ENCODE measurements around the gene DLGAP4.

The DLGAP4 gene

DNA sequence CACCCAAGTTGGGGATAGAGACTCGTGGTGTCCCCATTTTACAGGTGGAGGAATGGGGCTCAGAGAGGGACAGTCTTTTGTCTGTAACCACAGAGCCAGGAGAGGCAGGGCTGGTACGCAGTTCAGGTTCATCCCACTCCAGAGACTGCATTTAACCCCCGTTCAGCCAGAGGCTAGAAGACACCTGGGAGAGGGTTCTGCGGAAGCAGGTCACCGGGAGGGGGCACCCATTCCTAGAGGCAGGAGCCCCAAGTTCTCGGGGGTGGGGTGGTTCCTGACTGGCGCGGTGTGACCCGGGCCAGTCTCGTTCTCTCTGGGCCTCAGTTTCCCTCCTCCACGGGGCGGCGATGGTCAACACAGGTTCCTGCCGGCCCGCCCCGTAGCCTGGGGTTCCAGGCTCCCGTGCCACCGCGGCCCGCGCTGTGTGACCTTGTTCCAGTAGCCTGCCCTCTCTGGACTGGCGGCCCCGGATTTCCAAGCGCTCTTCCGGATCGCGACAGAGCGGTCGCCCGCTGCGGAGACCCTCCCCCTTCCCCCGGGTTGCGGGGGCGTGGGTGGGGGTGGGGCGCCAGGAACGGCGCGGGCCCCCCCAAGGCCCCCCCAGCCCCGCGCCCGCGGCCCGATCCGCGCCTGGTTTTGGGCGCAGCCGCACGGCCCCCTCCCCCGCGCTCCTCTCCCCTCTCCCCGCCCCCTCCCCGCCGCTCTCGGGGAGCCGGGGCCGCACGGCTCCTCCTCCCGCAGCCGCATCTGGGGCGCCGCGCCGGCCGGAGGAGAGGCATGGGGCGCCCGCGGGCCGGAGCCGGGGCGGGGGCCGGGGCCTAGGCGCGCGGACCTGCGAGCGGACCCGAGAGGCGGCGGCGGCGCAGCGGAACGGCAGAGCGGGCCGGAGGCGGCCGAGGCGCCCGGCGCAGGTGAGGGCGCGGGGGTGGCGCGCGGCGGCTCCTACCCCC lies at the start of gene DLGAP4:
Gene DLGAP4 (plus strand): TSS at position 738 of the 950 bp plus-strand sequence. CDS start 125,379 bp downstream, outside the sequence.
- Histone ChIP-seq H3K36me3 (ENCODE audit: control insufficient read depth in 2 of 2, insufficient read depth in 2 of 2, low read length in 2 of 2) (no peaks in the 10 kb centered on the region), H3K27me3 (ENCODE audit: control insufficient read depth in 2 of 2, insufficient read depth in 2 of 2, low read length in 2 of 2) (peaks cover 52 to 61% of the 10 kb centered on the region in 2 donors), H3K27ac (ENCODE audit: low read depth in 2 of 2, low read length in 2 of 2) (no peak within 1 kb of the TSS), H3K9ac (ENCODE audit: low read depth in 1 of 2, low read length in 2 of 2) (no peak within 1 kb of the TSS), H3K4me3 (ENCODE audit: low read length in 2 of 2) (no peak within 1 kb of the TSS), H3K9me3 (ENCODE audit: control insufficient read depth in 2 of 2, low read length in 2 of 2) (no peaks in the 10 kb centered on the region), H3K4me1 (ENCODE audit: control insufficient read depth in 2 of 2, insufficient read depth in 2 of 2, low read length in 2 of 2) (no peaks in the 10 kb centered on the region)

- Histone ChIP-seq H3K9ac (ENCODE audit: low read depth in 1 of 2, low read length in 2 of 2) (no peak overlapping the region), H3K4me1 (ENCODE audit: control insufficient read depth in 2 of 2, insufficient read depth in 2 of 2, low read length in 2 of 2) (no peaks in the 10 kb centered on the region), H3K36me3 (ENCODE audit: control insufficient read depth in 2 of 2, insufficient read depth in 2 of 2, low read length in 2 of 2) (peaks cover 18 to 22% of the 10 kb centered on the region in 2 donors)
These were observed 46.7 kb upstream of the DLGAP4 start for GRCh38 chr20:36259177-36260061.

GRCh38 chr20:36260316-36260715 lies 45.8 kb upstream of the DLGAP4 start:
- H3K36me3 ChIP-seq (ENCODE audit: control insufficient read depth in 2 of 2, insufficient read depth in 2 of 2, low read length in 2 of 2), result peaks cover 17 to 22% of the 10 kb centered on the region in 2 donors
- H3K9ac ChIP-seq (ENCODE audit: low read depth in 1 of 2, low read length in 2 of 2), result no peak overlapping the region
- no peak overlapping the region for H3K27ac ChIP-seq (ENCODE audit: low read depth in 2 of 2, low read length in 2 of 2)
- no peaks in the 10 kb centered on the region for H3K4me1 ChIP-seq (ENCODE audit: control insufficient read depth in 2 of 2, insufficient read depth in 2 of 2, low read length in 2 of 2)
- H3K4me3 ChIP-seq (ENCODE audit: low read length in 2 of 2), result no peak overlapping the region
- no peaks in the 10 kb centered on the region for H3K9me3 ChIP-seq (ENCODE audit: control insufficient read depth in 2 of 2, low read length in 2 of 2)
- H3K27me3 ChIP-seq (ENCODE audit: control insufficient read depth in 2 of 2, insufficient read depth in 2 of 2, low read length in 2 of 2), result no peaks in the 10 kb centered on the region

More at GRCh38 chr20:36259177-36260061, 46.7 kb upstream of the DLGAP4 start:
- H3K27ac ChIP-seq (ENCODE audit: low read depth in 2 of 2, low read length in 2 of 2), result no peak overlapping the region
- no peak overlapping the region for H3K4me3 ChIP-seq (ENCODE audit: low read length in 2 of 2)
- no peaks in the 10 kb centered on the region for H3K9me3 ChIP-seq (ENCODE audit: control insufficient read depth in 2 of 2, low read length in 2 of 2)
- H3K27me3 ChIP-seq (ENCODE audit: control insufficient read depth in 2 of 2, insufficient read depth in 2 of 2, low read length in 2 of 2), result no peaks in the 10 kb centered on the region

DNA sequence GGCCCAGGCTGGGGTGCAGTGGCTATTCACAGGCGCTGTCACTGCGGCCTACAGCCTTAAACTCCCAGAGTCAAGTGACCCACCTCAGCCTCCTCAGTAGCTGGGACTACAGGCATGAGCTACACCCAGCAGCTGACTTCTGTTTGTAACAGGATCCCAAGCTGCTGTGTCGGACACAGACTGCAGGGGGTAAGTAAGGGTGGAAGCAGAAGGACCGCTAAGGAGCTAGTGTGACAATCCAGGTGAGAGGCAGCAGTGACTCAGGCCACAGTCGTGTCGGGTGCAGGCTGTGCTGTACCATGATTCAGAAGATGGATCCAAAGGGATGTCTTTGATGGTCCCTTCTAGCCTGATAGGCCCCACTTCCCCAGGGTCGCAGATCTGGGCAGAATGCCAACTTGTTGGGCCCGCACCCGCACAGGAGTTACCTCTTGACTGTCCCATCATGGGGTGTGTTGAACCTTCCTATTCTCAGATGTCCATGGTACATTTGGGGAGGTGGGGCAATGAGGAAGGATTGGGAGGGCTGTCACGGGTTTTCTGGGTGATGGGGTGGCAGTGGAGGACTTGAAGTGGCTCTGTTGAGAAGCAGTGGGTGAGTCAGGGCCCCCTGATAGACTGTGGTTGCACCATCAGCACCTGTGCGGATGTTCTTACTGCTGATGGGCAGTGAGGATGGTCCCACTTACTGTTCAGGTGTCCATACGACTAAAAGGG lies 44.6 kb upstream of the DLGAP4 start:
- Histone ChIP-seq H3K4me1 (ENCODE audit: control insufficient read depth in 2 of 2, insufficient read depth in 2 of 2, low read length in 2 of 2) (no peaks in the 10 kb centered on the region), H3K4me3 (ENCODE audit: low read length in 2 of 2) (no peak overlapping the region), H3K27ac (ENCODE audit: low read depth in 2 of 2, low read length in 2 of 2) (no peak overlapping the region), H3K9me3 (ENCODE audit: control insufficient read depth in 2 of 2, low read length in 2 of 2) (no peaks in the 10 kb centered on the region), H3K27me3 (ENCODE audit: control insufficient read depth in 2 of 2, insufficient read depth in 2 of 2, low read length in 2 of 2) (no peaks in the 10 kb centered on the region), H3K9ac (ENCODE audit: low read depth in 1 of 2, low read length in 2 of 2) (no peak overlapping the region), H3K36me3 (ENCODE audit: control insufficient read depth in 2 of 2, insufficient read depth in 2 of 2, low read length in 2 of 2) (peaks cover 6 to 10% of the 10 kb centered on the region in 2 donors)

DNA sequence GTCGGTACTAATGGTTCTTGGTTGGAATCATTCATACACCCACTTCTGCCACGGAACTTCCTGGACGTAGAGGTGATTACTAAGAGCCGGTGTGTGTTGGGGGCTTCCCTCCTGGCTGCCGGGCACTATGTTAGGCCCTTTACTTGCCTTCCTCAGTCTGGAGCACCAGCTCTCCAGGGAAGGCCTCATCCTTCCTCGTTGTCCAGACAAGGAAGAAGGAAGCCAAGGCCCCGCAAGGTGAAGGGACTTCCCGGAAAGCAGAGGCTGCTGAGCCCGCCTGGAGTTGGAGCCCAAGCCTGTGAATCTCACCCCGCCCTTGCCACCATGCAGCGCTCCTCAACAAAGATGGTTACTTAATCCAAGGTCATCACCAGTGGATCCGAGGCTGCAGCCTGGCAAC lies 43.7 kb upstream of the DLGAP4 start:
- Histone ChIP-seq H3K9ac (ENCODE audit: low read depth in 1 of 2, low read length in 2 of 2) (no peak overlapping the region), H3K27me3 (ENCODE audit: control insufficient read depth in 2 of 2, insufficient read depth in 2 of 2, low read length in 2 of 2) (no peaks in the 10 kb centered on the region), H3K27ac (ENCODE audit: low read depth in 2 of 2, low read length in 2 of 2) (no peak overlapping the region), H3K36me3 (ENCODE audit: control insufficient read depth in 2 of 2, insufficient read depth in 2 of 2, low read length in 2 of 2) (peaks cover 0 to 3% of the 10 kb centered on the region in 2 donors), H3K4me1 (ENCODE audit: control insufficient read depth in 2 of 2, insufficient read depth in 2 of 2, low read length in 2 of 2) (no peaks in the 10 kb centered on the region), H3K4me3 (ENCODE audit: low read length in 2 of 2) (no peak overlapping the region), H3K9me3 (ENCODE audit: control insufficient read depth in 2 of 2, low read length in 2 of 2) (no peaks in the 10 kb centered on the region)

DNA sequence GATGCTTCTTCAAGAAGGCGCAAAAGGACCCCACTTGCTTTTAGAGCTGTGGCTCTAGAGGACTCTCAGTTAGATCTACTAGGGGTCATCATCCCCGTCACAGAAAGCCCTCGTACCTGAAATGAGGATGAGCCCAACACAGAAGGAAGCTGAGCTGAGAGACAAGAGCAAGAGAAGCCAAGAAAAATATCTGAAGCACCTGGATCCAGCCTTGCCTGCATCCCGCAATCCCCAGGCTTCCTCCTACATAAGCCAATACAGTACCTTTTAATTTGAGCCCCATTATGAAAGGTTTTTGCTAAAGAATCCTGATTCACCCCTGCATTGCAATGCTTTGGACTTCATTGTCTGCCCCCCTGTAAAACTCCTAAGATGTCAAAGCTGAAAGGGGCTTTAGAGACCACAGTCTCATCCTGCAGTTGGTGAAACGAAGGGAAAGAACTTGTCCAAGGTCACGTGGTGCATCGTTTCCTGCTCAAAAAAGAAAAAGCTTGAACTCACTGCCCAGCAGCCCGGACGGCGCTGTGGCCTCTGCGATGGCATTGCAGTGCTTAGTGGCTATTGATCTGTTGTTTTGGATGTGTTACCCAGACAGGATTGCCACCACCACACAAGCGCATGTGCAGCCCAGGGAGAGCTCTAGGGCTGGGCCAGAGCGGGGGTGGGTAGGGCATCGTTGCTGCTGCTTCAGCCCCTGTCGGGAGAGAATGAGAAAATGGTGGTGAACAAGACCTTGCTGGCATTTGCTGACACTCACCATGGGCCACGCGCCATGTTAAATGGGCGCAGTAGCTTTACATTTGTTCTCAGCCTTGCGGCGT lies 41.5 kb upstream of the DLGAP4 start:
- H3K9me3 ChIP-seq (ENCODE audit: control insufficient read depth in 2 of 2, low read length in 2 of 2), result no peaks in the 10 kb centered on the region
- H3K36me3 ChIP-seq (ENCODE audit: control insufficient read depth in 2 of 2, insufficient read depth in 2 of 2, low read length in 2 of 2), result no peaks in the 10 kb centered on the region
- H3K4me3 ChIP-seq (ENCODE audit: low read length in 2 of 2), result no peak overlapping the region

GRCh38 chr20:36266189-36266588 lies 40.0 kb upstream of the DLGAP4 start:
- Histone ChIP-seq H3K27ac (ENCODE audit: low read depth in 2 of 2, low read length in 2 of 2) (no peak overlapping the region), H3K4me3 (ENCODE audit: low read length in 2 of 2) (no peak overlapping the region), H3K9me3 (ENCODE audit: control insufficient read depth in 2 of 2, low read length in 2 of 2) (no peaks in the 10 kb centered on the region), H3K4me1 (ENCODE audit: control insufficient read depth in 2 of 2, insufficient read depth in 2 of 2, low read length in 2 of 2) (no peaks in the 10 kb centered on the region), H3K9ac (ENCODE audit: low read depth in 1 of 2, low read length in 2 of 2) (no peak overlapping the region), H3K36me3 (ENCODE audit: control insufficient read depth in 2 of 2, insufficient read depth in 2 of 2, low read length in 2 of 2) (no peaks in the 10 kb centered on the region), H3K27me3 (ENCODE audit: control insufficient read depth in 2 of 2, insufficient read depth in 2 of 2, low read length in 2 of 2) (no peaks in the 10 kb centered on the region)

More for the DNA sequence above, 41.5 kb upstream of the DLGAP4 start:
- Histone ChIP-seq H3K9ac (ENCODE audit: low read depth in 1 of 2, low read length in 2 of 2) (no peak overlapping the region), H3K27me3 (ENCODE audit: control insufficient read depth in 2 of 2, insufficient read depth in 2 of 2, low read length in 2 of 2) (no peaks in the 10 kb centered on the region), H3K4me1 (ENCODE audit: control insufficient read depth in 2 of 2, insufficient read depth in 2 of 2, low read length in 2 of 2) (no peaks in the 10 kb centered on the region), H3K27ac (ENCODE audit: low read depth in 2 of 2, low read length in 2 of 2) (no peak overlapping the region)

DNA sequence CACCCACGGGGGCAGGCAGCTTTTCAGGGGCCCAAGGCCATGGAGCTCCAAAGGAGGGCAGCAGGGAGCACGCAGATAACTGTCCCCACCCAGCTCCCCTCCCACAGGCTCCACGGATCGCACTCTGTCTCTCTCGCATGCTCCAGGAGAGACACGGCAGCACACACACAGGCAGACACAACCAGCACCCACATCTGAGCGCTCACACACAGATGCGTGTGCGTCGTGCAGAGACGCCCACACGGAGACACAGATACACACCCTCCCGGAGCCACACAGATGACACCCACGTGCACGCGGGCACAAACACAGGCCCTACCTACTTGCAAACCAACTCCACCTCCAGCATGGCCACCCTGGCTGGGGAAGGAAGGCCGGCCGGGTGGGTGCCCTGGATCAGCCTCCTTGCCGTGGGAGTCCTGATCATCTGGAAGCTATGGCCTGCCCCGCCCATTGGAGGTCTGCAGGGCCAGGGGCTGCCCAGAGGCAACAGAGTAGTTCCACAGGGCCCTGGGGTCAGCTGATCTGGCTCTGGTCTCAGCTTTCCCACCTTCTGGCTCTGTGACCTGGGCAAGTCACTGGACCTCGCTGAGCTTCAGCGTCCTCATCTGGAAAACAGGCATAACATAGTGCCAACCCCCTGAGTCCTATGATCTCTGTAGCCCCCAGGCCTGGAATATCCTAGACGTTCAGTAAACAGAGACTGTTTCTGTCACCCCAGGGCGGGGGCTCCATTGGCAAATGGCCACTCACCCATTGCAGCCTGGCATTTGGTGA lies 38.3 kb upstream of the DLGAP4 start:
- no peak overlapping the region for H3K4me3 ChIP-seq (ENCODE audit: low read length in 2 of 2)
- H3K9ac ChIP-seq (ENCODE audit: low read depth in 1 of 2, low read length in 2 of 2), result no peak overlapping the region
- no peaks in the 10 kb centered on the region for H3K27me3 ChIP-seq (ENCODE audit: control insufficient read depth in 2 of 2, insufficient read depth in 2 of 2, low read length in 2 of 2)
- H3K9me3 ChIP-seq (ENCODE audit: control insufficient read depth in 2 of 2, low read length in 2 of 2), result no peaks in the 10 kb centered on the region
- H3K4me1 ChIP-seq (ENCODE audit: control insufficient read depth in 2 of 2, insufficient read depth in 2 of 2, low read length in 2 of 2), result no peaks in the 10 kb centered on the region
- H3K36me3 ChIP-seq (ENCODE audit: control insufficient read depth in 2 of 2, insufficient read depth in 2 of 2, low read length in 2 of 2), result no peaks in the 10 kb centered on the region
- H3K27ac ChIP-seq (ENCODE audit: low read depth in 2 of 2, low read length in 2 of 2), result no peak overlapping the region

All from mucosa of rectum (tissue), 2 donors.